Measurements from ENCODE around the gene HLA-DMA. TPM values are rescaled to one million over a fixed set of nuclear protein-coding genes. Genes with fewer than 3 reads are reported as not detected.
A peak's percentile ranks its signal among the peaks of the same experiment; 100 is the strongest.

The HLA-DMA gene
- total and polyA plus RNA-seq, 2 of the 13 experiments (the other 11 are each of a cell fraction or from before 2014, with no cell fraction given) = 0.70 to 0.71 TPM

DNA sequence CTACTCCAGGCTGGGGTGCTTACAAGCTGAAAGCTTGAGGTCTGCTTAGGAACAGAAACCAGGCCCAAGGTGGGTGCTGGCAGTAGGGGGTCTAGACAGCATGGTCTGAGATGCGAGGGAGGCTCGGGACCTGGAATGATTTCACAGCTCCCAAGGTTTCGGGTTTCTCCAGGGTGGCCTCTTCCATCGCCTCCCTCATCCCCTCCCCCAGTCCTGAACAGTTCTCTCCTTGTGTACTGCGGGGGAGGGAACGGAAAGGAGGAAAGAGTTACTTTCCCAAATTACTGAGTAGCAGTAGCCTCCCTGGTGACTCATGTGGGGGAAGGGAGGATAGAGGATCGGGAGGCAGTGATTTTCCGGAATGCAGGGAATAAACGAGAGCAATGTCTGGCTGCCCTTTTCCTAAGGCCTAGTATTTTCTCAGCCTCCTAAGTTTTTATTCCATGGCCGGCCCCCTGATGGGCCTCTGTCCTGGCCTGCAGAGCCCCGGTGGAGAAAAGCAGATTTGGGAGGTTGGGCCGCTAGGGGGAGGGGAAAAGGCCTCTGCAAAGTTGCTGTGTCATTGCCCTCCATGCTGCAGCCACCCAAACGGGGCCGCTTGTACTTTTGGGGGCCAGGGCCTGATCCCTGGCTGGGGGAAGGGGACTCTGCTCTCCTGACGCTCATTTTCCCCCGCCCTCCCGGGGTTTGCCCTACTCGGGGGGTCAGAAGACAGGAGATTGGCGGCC lies 17.0 kb upstream of the HLA-DMA start (continued):
- TF ChIP-seq, protein P1, sequence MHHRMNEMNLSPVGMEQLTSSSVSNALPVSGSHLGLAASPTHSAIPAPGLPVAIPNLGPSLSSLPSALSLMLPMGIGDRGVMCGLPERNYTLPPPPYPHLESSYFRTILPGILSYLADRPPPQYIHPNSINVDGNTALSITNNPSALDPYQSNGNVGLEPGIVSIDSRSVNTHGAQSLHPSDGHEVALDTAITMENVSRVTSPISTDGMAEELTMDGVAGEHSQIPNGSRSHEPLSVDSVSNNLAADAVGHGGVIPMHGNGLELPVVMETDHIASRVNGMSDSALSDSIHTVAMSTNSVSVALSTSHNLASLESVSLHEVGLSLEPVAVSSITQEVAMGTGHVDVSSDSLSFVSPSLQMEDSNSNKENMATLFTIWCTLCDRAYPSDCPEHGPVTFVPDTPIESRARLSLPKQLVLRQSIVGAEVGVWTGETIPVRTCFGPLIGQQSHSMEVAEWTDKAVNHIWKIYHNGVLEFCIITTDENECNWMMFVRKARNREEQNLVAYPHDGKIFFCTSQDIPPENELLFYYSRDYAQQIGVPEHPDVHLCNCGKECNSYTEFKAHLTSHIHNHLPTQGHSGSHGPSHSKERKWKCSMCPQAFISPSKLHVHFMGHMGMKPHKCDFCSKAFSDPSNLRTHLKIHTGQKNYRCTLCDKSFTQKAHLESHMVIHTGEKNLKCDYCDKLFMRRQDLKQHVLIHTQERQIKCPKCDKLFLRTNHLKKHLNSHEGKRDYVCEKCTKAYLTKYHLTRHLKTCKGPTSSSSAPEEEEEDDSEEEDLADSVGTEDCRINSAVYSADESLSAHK (CRISPR knock-in tag; IDR thresholded peaks at IDR 0.05; ENCODE audit: borderline replicate concordance) = peak; percentile 79
- TF ChIP-seq, protein P2, sequence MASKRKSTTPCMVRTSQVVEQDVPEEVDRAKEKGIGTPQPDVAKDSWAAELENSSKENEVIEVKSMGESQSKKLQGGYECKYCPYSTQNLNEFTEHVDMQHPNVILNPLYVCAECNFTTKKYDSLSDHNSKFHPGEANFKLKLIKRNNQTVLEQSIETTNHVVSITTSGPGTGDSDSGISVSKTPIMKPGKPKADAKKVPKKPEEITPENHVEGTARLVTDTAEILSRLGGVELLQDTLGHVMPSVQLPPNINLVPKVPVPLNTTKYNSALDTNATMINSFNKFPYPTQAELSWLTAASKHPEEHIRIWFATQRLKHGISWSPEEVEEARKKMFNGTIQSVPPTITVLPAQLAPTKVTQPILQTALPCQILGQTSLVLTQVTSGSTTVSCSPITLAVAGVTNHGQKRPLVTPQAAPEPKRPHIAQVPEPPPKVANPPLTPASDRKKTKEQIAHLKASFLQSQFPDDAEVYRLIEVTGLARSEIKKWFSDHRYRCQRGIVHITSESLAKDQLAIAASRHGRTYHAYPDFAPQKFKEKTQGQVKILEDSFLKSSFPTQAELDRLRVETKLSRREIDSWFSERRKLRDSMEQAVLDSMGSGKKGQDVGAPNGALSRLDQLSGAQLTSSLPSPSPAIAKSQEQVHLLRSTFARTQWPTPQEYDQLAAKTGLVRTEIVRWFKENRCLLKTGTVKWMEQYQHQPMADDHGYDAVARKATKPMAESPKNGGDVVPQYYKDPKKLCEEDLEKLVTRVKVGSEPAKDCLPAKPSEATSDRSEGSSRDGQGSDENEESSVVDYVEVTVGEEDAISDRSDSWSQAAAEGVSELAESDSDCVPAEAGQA (IDR thresholded peaks at IDR 0.05; ENCODE audit: low read depth) = peak; percentile 74; the same call in 1 of the 2 replicates
- TF ChIP-seq, protein P2 (CRISPR knock-in tag; IDR thresholded peaks at IDR 0.05; ENCODE audit: borderline replicate concordance) = no peak; the same call in 1 of the 2 replicates
- TF ChIP-seq PHF5A (CRISPR knock-in tag; IDR thresholded peaks at IDR 0.05; ENCODE audit: low read depth, unreplicated experiment) (no peak), ZSCAN25 (CRISPR knock-in tag; IDR thresholded peaks at IDR 0.05) (peak; percentile 41; the same call in 1 of the 2 replicates), KAT8 (CRISPR knock-in tag; IDR thresholded peaks at IDR 0.05) (no peak), TAF15 (IDR thresholded peaks at IDR 0.05; ENCODE audit: low read depth, low read length, poor library complexity, severe bottlenecking) (no peak), HOXA3 (CRISPR knock-in tag; IDR thresholded peaks at IDR 0.05) (peak; percentile 57), ZNF577 (CRISPR knock-in tag; IDR thresholded peaks at IDR 0.05; ENCODE audit: borderline replicate concordance, low read depth) (no peak), SMARCE1 (IDR thresholded peaks at IDR 0.05; ENCODE audit: borderline replicate concordance) (no peak), AHR (CRISPR knock-in tag; IDR thresholded peaks at IDR 0.05) (peak; percentile 73; the same call in 1 of the 2 replicates), ZNF788 (CRISPR knock-in tag; IDR thresholded peaks at IDR 0.05; ENCODE audit: borderline replicate concordance) (0 out of 2 replicates have a peak, but pooled peaks have one; percentile 45)
- TF ChIP-seq, protein P3, sequence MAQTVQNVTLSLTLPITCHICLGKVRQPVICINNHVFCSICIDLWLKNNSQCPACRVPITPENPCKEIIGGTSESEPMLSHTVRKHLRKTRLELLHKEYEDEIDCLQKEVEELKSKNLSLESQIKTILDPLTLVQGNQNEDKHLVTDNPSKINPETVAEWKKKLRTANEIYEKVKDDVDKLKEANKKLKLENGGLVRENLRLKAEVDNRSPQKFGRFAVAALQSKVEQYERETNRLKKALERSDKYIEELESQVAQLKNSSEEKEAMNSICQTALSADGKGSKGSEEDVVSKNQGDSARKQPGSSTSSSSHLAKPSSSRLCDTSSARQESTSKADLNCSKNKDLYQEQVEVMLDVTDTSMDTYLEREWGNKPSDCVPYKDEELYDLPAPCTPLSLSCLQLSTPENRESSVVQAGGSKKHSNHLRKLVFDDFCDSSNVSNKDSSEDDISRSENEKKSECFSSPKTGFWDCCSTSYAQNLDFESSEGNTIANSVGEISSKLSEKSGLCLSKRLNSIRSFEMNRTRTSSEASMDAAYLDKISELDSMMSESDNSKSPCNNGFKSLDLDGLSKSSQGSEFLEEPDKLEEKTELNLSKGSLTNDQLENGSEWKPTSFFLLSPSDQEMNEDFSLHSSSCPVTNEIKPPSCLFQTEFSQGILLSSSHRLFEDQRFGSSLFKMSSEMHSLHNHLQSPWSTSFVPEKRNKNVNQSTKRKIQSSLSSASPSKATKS (CRISPR knock-in tag; IDR thresholded peaks at IDR 0.05) = no peak
- TF ChIP-seq, protein P4, sequence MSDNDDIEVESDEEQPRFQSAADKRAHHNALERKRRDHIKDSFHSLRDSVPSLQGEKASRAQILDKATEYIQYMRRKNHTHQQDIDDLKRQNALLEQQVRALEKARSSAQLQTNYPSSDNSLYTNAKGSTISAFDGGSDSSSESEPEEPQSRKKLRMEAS (IDR thresholded peaks at IDR 0.05) = no peak
- TF ChIP-seq, protein P5, sequence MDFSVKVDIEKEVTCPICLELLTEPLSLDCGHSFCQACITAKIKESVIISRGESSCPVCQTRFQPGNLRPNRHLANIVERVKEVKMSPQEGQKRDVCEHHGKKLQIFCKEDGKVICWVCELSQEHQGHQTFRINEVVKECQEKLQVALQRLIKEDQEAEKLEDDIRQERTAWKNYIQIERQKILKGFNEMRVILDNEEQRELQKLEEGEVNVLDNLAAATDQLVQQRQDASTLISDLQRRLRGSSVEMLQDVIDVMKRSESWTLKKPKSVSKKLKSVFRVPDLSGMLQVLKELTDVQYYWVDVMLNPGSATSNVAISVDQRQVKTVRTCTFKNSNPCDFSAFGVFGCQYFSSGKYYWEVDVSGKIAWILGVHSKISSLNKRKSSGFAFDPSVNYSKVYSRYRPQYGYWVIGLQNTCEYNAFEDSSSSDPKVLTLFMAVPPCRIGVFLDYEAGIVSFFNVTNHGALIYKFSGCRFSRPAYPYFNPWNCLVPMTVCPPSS (IDR thresholded peaks at IDR 0.05) = no peak
